Heart left ventricle (tissue), 16 donors: ENCODE data around the gene ANKRD34A. TPM values are rescaled to one million over a fixed set of nuclear protein-coding genes. Genes with fewer than 3 reads are reported as not detected.

Experiments
- ATAC-seq, 4 donors: fragments of 200-7000 bp; cut with Tn5 transposase; one replicate each; pipeline ENCODE4 v1.9.1; 2020 to 2022; ENCODE audit warnings: moderate library complexity in 4 of 4, mild to moderate bottlenecking in 3 of 4, moderate number of reproducible peaks in 1 of 4
- DNase-seq, 5 donors: peaks; one replicate each; pipeline ENCODE4 v3.0.0-alpha.2; 2020
- H3K27ac ChIP-seq, 12 donors: fragments of 200-600 bp; sonication (generic) in 4 of 12; one replicate each; pipeline versions ENCODE4 v1.5.0 to v1.8.0; 2016 to 2022; ENCODE audit warnings: mild to moderate bottlenecking in 2 of 12
- H3K27me3 ChIP-seq, 9 donors: fragments of 200-600 bp; sonication (generic) in 2 of 9; one replicate each; pipeline versions ENCODE4 v1.5.1 to v1.8.0; 2016 to 2022; ENCODE audit warnings: mild to moderate bottlenecking in 3 of 9
- H3K36me3 ChIP-seq, 9 donors: fragments of 200-600 bp; sonication (generic) in 2 of 9; one replicate each; pipeline versions ENCODE4 v1.5.0 to v1.8.0; 2018 to 2022; ENCODE audit warnings: mild to moderate bottlenecking in 2 of 9
- H3K4me1 ChIP-seq, 12 donors: fragments of 200-600 bp; sonication (generic) in 4 of 12; one replicate each; pipeline versions ENCODE4 v1.5.0 to v1.8.0; 2016 to 2022; ENCODE audit warnings: mild to moderate bottlenecking in 3 of 12
- H3K4me3 ChIP-seq, 12 donors: fragments of 200-600 bp; sonication (generic) in 4 of 12; one replicate each; pipeline versions ENCODE4 v1.5.0 to v1.8.0; 2017 to 2022; ENCODE audit warnings: mild to moderate bottlenecking in 9 of 12, moderate library complexity in 4 of 12
- H3K9me3 ChIP-seq, 12 donors: fragments of 200-600 bp; sonication (generic) in 4 of 12; one replicate each; pipeline versions ENCODE4 v1.5.0 to v1.8.0; 2016 to 2022; ENCODE audit warnings: mild to moderate bottlenecking in 1 of 12
- POLR2A ChIP-seq, 2 donors: fragments of 450-650 bp; IDR thresholded peaks; one replicate each; pipeline ENCODE4 v1.6.1; 2017; ENCODE audit warnings: antibody characterized with exemption in 2 of 2, mild to moderate bottlenecking in 2 of 2, moderate library complexity in 2 of 2
- WGBS, 4 donors: extraction: QIAGEN DNeasy Blood & Tissue Kit in 2 of 4; methylation state at CpG; one replicate each; pipeline versions ENCODE4 v1.1.5 to v1.1.7; 2013 to 2018; 5-methylcytosine and 5-hydroxymethylcytosine counted together
- intact Hi-C, 10 donors: fragments of 100-400 bp; cut with DNase I; formaldehyde crosslinking; loops; one replicate each; pipeline versions ENCODE4 v1.11.1 to v1.14.2; 2022
- polyA plus RNA-seq, 2 donors: library from polyadenylated mRNA; stranded (reverse); fragments of 200-250 nt; gene quantifications; one replicate each; pipeline ENCODE4 v1.2.3, GENCODE V29; 2013
- total RNA-seq, 9 donors: library from RNA; depleted of rRNA in 2 of 9; stranded (reverse); fragments of >200 nt in 2 of 9; fragmentation: NEBNext Ultra II Directional in 3 of 9; extraction: Animal tissue kit (Norgen Biotek cat#: 25700) in 3 of 9; gene quantifications; one replicate each; pipeline versions ENCODE4 v1.1.0 to v1.2.4, GENCODE V29; 2016 to 2023
- TF ChIP-seq, protein P1 (sequence below), 12 donors: fragments of 200-600 bp; sonication (generic) in 4 of 12; IDR thresholded peaks; one replicate each; pipeline versions ENCODE4 v1.5.0 to v1.8.0; 2018 to 2022; ENCODE audit warnings: antibody characterized with exemption in 12 of 12, mild to moderate bottlenecking in 5 of 12
- donor health status: ischemic (EF 13 %, LVEDD 7.1; RV severe dilation, severe dysfunction).
- donor health status: healthy with polysubstance abuse.
- donor health status: DM: no; HTN: yes; CAD: no.
- donor health status: DM: no; HTN: no; CAD: no.
- donor health status: ischemic (EF 25% LVEDD 6.9; RV normal size, moderate dysfunction).
- donor health status: ischemic (EF 25% LVEDD 5.7; RV mildly dilated, moderate dysfunction).
- donor health status: healthy.
- donor health status: DM: yes; HTN: yes; CAD: no.
- donor health status: ischemic (EF 35%, LVEDD 5.7; RV mildly dilated, moderate dysfunction).
- donor health status: nonischemic (EF 11% LVEDD 7.7; RV severe dilation, severe dysfunction).
- donor health status: DM: yes; HTN: yes; CAD: no.
- donor health status: PGD.
- donor health status: ischemic (EF 29% LVEDD 5.4; RV normal size, mild dysfunction).
- donor health status: nonischemic (EF 23%, LVEDD 6.1; RV moderate dilation, normal function).

The ANKRD34A gene
- total and polyA plus RNA-seq, 11 donors: 0.65 to 3.5 (median 1.7) TPM

DNA sequence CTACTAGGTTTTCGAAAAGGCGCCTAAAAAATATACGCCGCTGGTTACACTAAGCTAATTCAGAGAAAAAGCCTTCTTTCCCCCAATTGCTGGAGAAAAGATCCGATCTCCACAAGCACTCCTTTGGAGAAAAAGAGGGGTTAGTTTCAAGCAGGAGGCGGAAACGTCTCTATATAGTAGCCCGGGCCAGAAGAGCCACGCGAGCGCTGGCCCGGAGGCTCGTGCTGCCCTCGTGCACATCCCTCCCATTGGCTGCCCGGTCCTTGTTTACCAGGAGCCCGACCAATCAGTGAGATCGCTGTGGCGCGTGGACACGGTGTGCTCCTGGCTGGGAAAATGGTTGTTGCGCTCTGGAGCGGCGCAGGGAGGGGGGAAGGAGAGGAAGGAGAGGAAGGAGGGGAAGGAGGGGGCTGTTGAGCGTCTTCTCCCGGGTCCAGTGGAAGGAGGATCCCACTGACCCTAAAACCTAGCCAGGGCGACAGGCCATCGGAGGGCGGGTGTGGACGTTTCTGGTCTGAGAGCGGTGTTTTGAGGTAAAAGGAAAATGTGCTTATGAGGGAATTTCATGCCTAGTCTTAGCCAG is 32.1 kb upstream of the ANKRD34A start, which contains the start of gene TXNIP:
Gene TXNIP, minus strand, starts transcription at position 147 of the 583 bp plus-strand sequence. CDS start 313 bp downstream, outside the sequence.
- H3K4me3 ChIP-seq: peak within 1 kb of the TSS; percentile 59 to 94 (median 82)
- ATAC-seq (peak; percentile 85 to 98 (median 90)), DNase-seq (peak; percentile 99 to 100 (median 100))
- WGBS, 4 donors: 0% methylated on average over 30 of the region's 30 CpGs
- H3K4me1 ChIP-seq: peaks cover 3 to 71% (median 43%) of the 10 kb centered on the region in 12 donors
- no peaks in the 10 kb centered on the region for H3K27me3 ChIP-seq
- intact Hi-C loops: loop anchor here in 7 of 10 donors (1.0 to 5.0 kb wide), 6 partner anchors 10 to 34 kb away; partner anchors contain the start of genes ANKRD34A (in 1 of the 7) and POLR3GL (in 1 of the 7)
- H3K36me3 ChIP-seq: peaks cover 10 to 40% (median 37%) of the 10 kb centered on the region in 9 donors
- H3K9me3 ChIP-seq: no peaks in the 10 kb centered on the region
- H3K27ac ChIP-seq: peak within 1 kb of the TSS; percentile 94 to 100 (median 97)
- peak; percentile 12 to 97 for TF ChIP-seq POLR2A (IDR thresholded peaks at IDR 0.05)
- TF ChIP-seq, protein P1, sequence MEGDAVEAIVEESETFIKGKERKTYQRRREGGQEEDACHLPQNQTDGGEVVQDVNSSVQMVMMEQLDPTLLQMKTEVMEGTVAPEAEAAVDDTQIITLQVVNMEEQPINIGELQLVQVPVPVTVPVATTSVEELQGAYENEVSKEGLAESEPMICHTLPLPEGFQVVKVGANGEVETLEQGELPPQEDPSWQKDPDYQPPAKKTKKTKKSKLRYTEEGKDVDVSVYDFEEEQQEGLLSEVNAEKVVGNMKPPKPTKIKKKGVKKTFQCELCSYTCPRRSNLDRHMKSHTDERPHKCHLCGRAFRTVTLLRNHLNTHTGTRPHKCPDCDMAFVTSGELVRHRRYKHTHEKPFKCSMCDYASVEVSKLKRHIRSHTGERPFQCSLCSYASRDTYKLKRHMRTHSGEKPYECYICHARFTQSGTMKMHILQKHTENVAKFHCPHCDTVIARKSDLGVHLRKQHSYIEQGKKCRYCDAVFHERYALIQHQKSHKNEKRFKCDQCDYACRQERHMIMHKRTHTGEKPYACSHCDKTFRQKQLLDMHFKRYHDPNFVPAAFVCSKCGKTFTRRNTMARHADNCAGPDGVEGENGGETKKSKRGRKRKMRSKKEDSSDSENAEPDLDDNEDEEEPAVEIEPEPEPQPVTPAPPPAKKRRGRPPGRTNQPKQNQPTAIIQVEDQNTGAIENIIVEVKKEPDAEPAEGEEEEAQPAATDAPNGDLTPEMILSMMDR (IDR thresholded peaks at IDR 0.05): no peak

DNA sequence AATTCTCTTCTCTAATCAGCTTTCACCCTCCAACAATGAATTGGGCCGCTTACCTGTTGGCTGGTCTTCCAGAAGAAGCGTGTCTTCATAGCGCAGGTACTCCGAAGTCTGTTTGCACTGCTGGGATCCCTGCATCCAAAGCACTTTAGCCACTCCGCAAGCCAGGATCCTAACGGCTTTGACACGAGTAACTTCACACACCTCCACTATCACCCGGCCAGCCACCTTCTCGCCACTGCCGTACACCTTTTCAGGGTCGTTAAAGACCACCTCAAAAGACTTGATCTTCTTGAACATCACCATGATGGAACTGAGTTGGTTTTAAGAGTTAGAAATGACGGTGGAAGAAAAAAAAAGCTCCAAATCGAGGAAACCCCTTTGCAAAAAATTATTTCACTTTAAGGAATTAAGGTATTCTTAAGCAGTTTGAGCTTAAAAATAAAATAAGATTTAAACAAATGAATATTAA is 31.6 kb upstream of the ANKRD34A start:
- peaks cover 3 to 70% (median 43%) of the 10 kb centered on the region in 12 donors for H3K4me1 ChIP-seq
- ATAC-seq (no peak), DNase-seq (peak in 1 of 5 donors; percentile 36)
- intact Hi-C loops: loop anchor here in 7 of 10 donors (1.0 to 5.0 kb wide), 5 partner anchors 14 to 34 kb away; partner anchors contain the start of genes ANKRD34A (in 1 of the 7) and POLR3GL (in 1 of the 7)
- WGBS, 4 donors: 0 to 1% (median 0%) methylated on average over 13 of the region's 13 CpGs
- peak overlapping the region; percentile 94 to 100 (median 97) for H3K27ac ChIP-seq
- H3K4me3 ChIP-seq: peak overlapping the region; percentile 59 to 94 (median 82)
- no peaks in the 10 kb centered on the region for H3K9me3 ChIP-seq
- TF ChIP-seq, protein P1 (IDR thresholded peaks at IDR 0.05): no peak
- TF ChIP-seq POLR2A (IDR thresholded peaks at IDR 0.05): no peak
- peaks cover 10 to 40% (median 37%) of the 10 kb centered on the region in 9 donors for H3K36me3 ChIP-seq
- no peaks in the 10 kb centered on the region for H3K27me3 ChIP-seq

DNA sequence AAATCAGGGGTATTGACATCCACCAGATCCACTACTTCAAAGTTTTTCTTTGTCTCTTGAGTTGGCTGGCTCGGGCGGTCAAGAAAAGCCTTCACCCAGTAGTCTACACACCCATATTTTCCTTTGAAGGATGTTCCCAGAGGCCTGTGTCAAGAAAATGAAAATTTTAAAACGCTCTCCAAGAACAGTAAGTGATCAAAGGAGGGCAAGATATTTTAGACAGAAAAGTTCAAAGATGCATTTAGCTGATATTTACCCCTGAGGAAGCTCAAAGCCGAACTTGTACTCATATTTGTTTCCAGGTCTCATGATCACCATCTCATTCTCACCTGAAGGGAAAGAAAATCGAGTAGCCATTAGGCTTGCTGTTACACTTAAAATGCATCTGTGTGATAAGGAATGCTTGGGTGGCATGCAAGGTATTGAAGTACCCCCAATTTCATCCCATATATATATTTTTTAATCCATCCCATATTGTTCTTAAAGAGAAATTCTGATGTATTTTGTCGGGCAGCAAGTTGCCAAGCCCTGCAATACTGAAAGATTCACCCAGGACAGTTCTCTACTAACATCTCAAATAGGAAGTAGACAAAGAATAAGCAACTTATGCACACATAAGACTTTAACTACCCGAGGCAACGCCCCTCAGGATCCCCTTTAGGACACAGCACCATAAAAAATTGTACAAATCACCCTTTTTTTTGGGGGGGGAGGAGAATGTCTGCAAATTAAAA is 30.9 kb upstream of the ANKRD34A start:
- ATAC-seq: no peak
- no peak for DNase-seq
- Histone ChIP-seq H3K36me3 (peaks cover 10 to 40% (median 37%) of the 10 kb centered on the region in 9 donors), H3K9me3 (no peaks in the 10 kb centered on the region), H3K4me1 (peaks cover 3 to 65% (median 43%) of the 10 kb centered on the region in 12 donors), H3K27me3 (no peaks in the 10 kb centered on the region), H3K4me3 (peak overlapping the region; percentile 59 to 94 (median 82)), H3K27ac (peak overlapping the region; percentile 94 to 100 (median 97))
- intact Hi-C loops: loop anchor here in 1 of 10 donors (5.0 kb wide), 1 partner anchor 33 kb away; the partner anchor contains the start of genes ANKRD34A and POLR3GL
- WGBS, 4 donors: 0 to 1% (median 1%) methylated on average over 8 of the region's 8 CpGs
- no peak for TF ChIP-seq POLR2A (IDR thresholded peaks at IDR 0.05)
- TF ChIP-seq, protein P1 (IDR thresholded peaks at IDR 0.05): no peak
